GM12878 (cell line): Measurements from ENCODE around the gene ATP1B1. TPM values are rescaled to one million over a fixed set of nuclear protein-coding genes. Genes with fewer than 3 reads are reported as not detected.

ENCODE experiments used
- ATAC-seq: fragments of 200-7000 bp; cut with Tn5 transposase; 3 replicates; pipeline ENCODE4 v1.9.1; 2020; ENCODE audit warnings: mild to moderate bottlenecking, moderate library complexity
- BruUV-seq: library from RNA; stranded (reverse); fragments of 400-500 nt; replicated peaks from 2 replicates; lab custom pipeline; 2021; lab: Mats Ljungman, UMichigan
- CTCF ChIA-PET: fragments of 300-600 bp; sonication (Branson Sonifier 250); formaldehyde crosslinking; extraction: SDS; loops from one replicate; lab custom pipeline; 2021; ENCODE audit warnings: inconsistent platforms; lab: Yijun Ruan, JAX
- POLR2A ChIA-PET: fragments of 350-600 bp; formaldehyde crosslinking; extraction: SDS; loops from one replicate; lab custom pipeline; 2021; ENCODE audit warnings: inconsistent platforms; lab: Charles Lee
- RAD21 ChIA-PET: fragments of 300-600 bp; sonication (Branson Sonifier 250); formaldehyde crosslinking; loops from one replicate; lab custom pipeline; 2023; ENCODE audit warnings: antibody characterized with exemption; ENCODE audit not compliant: unreplicated experiment; lab: Charles Lee
- SMC1A ChIA-PET: fragments of 300-600 bp; sonication (Branson Sonifier 250); formaldehyde crosslinking; loops from one replicate; lab custom pipeline; 2023; ENCODE audit not compliant: unreplicated experiment, uncharacterized antibody; lab: Charles Lee
- DNase-seq: peaks from one replicate; pipeline ENCODE4 v3.0.0-alpha.2; 2011; ENCODE audit warnings: low read depth, low spot score
- FAIRE-seq: peaks from 3 replicates; lab custom pipeline; 2011; peaks lifted over from hg19 to GRCh38; lab: Jason Lieb, UNC
- H2AFZ ChIP-seq: 2 replicates; pipeline ENCODE4 v1.6.0; 2011; ENCODE audit warnings: low read depth, low read length, control low read depth; ENCODE audit not compliant: control insufficient read depth
- H3K27ac ChIP-seq: 2 replicates; pipeline ENCODE4 v1.5.1; 2011; ENCODE audit warnings: control low read depth; ENCODE audit not compliant: control insufficient read depth, insufficient read depth
- H3K27me3 ChIP-seq, 2 experiments: replicated peaks in 1 of 2; 2 replicates each; pipeline versions ENCODE4 v1.6.0 to v1.6.1; 2011; ENCODE audit warnings: low read length in 1 of 2; ENCODE audit not compliant: control insufficient read depth in 2 of 2, insufficient read depth in 2 of 2
- H3K36me3 ChIP-seq, 2 experiments: 2 replicates each; pipeline ENCODE4 v1.5.1; 2011; ENCODE audit warnings: low read length in 1 of 2; ENCODE audit not compliant: control insufficient read depth in 2 of 2, insufficient read depth in 2 of 2
- H3K4me1 ChIP-seq: 2 replicates; pipeline ENCODE4 v1.6.1; 2011; ENCODE audit warnings: mild to moderate bottlenecking, low read length, moderate library complexity, mixed read lengths; ENCODE audit not compliant: control insufficient read depth, insufficient read depth
- H3K4me2 ChIP-seq: 2 replicates; pipeline ENCODE4 v1.6.0; 2011; ENCODE audit warnings: control low read depth; ENCODE audit not compliant: control insufficient read depth, insufficient read depth
- H3K4me3 ChIP-seq: fragments of 200-600 bp; sonication (generic); 2 replicates; pipeline ENCODE4 v1.5.1; 2016
- H3K79me2 ChIP-seq: 2 replicates; pipeline ENCODE4 v1.6.0; 2011; ENCODE audit warnings: low read length; ENCODE audit not compliant: control insufficient read depth, insufficient read depth
- H3K9ac ChIP-seq: 2 replicates; pipeline ENCODE4 v1.8.0; 2011; ENCODE audit warnings: low read length, control low read depth, mixed read lengths; ENCODE audit not compliant: control insufficient read depth, insufficient read depth
- H3K9me3 ChIP-seq: replicated peaks from 3 replicates; pipeline ENCODE4 v1.5.1; 2011; ENCODE audit warnings: mild to moderate bottlenecking, low read length; ENCODE audit not compliant: control insufficient read depth, insufficient read depth
- H4K20me1 ChIP-seq: 2 replicates; pipeline ENCODE4 v1.6.0; 2011; ENCODE audit not compliant: control insufficient read depth, insufficient read depth
- ATF3 ChIP-seq: IDR thresholded peaks from 2 replicates; pipeline ENCODE4 v1.6.1; 2011; ENCODE audit warnings: low read depth, mild to moderate bottlenecking, low read length, moderate library complexity, borderline replicate concordance; ENCODE audit errors: extremely low read depth
- MLLT1 ChIP-seq: fragments of 450-650 bp; IDR thresholded peaks from 2 replicates; pipeline ENCODE4 v1.6.1; 2016; ENCODE audit warnings: mild to moderate bottlenecking
- RUNX3 ChIP-seq: IDR thresholded peaks from 2 replicates; pipeline ENCODE4 v1.6.1; 2012; ENCODE audit warnings: low read length, inconsistent platforms
- SRF ChIP-seq, 2 experiments: IDR thresholded peaks; 2 replicates each; pipeline ENCODE4 v1.6.1; 2011; ENCODE audit warnings: low read depth in 2 of 2, low read length in 2 of 2, mild to moderate bottlenecking in 1 of 2, moderate library complexity in 1 of 2
- YY1 ChIP-seq: IDR thresholded peaks from 2 replicates; pipeline ENCODE4 v1.6.1; 2011; ENCODE audit warnings: low read depth, mild to moderate bottlenecking, low read length
- WGBS: methylation state at CpG from one replicate; pipeline ENCODE4 v1.1.6; 2016; ENCODE audit warnings: low lambda C conversion rate; ENCODE audit not compliant: insufficient replicate concordance, insufficient coverage; ENCODE audit errors: missing lambda C conversion rate; 5-methylcytosine and 5-hydroxymethylcytosine counted together
- in situ Hi-C: fragments of 300-500 bp; cut with MboI; formaldehyde crosslinking; loops from 9 replicates; pipeline ENCODE4 v1.14.3; 2018; ENCODE audit warnings: mixed read lengths
- intact Hi-C: fragments of 100-400 bp; cut with micrococcal nuclease; formaldehyde crosslinking; loops from one replicate; pipeline ENCODE4 v1.14.2; 2022; ENCODE audit not compliant: unreplicated experiment
- polyA plus RNA-seq, 11 experiments: library from polyadenylated mRNA; depleted of rRNA in 4 of 11; unstranded in 6 of 11; stranded (reverse) in 5 of 11; fragments of >200 nt; fragmentation: Nextera tagmentation in 4 of 11; fragmentation: Illumina TruSeq in 1 of 11; extraction: Ambion mirVana in 4 of 11; extraction: Trizol in 1 of 11; gene quantifications; 1 replicate in 1 of 11; 2 replicates in 10 of 11; pipeline versions ENCODE4 v1.2.1 to v1.2.3, GENCODE V29; 2011 to 2016; ENCODE audit warnings: inconsistent platforms in 2 of 11, missing spikeins in 2 of 11, low read depth in 1 of 11
- total RNA-seq, 4 experiments: library from RNA; depleted of rRNA in 3 of 4; stranded (reverse); fragments of >200 nt in 3 of 4; fragmentation: Illumina TruSeq in 1 of 4; extraction: Trizol in 1 of 4; gene quantifications; 2 replicates each; pipeline versions ENCODE4 v1.2.1 to v1.2.3, GENCODE V29; 2013 to 2021

The ATP1B1 gene
- total and polyA plus RNA-seq, 10 of the 15 experiments (the other 5 are each of a cell fraction or from before 2014, with no cell fraction given) = 0.84 to 14.0 (median 1.4) TPM

- ChIA-PET CTCF (interaction anchor here (1.0 to 2.0 kb wide), 2 partner anchors 477 to 771 kb away, joined by 3 to 7 read pairs; no protein-coding TSS in a partner anchor), SMC1A (interaction anchor here (0.9 to 15.1 kb wide), 5 partner anchors 12 to 66 kb away, joined by 3 to 188 read pairs (median 3); no protein-coding TSS in a partner anchor), RAD21 (interaction anchor here (6.8 kb wide), 1 partner anchor 477 kb away, joined by 53 read pairs; no protein-coding TSS in a partner anchor), POLR2A (no interaction called here)
- Histone ChIP-seq H3K36me3 (peaks cover 0 to 4% of the 10 kb centered on the region in 2 experiments; a peak in 2 of 4 replicates), H2AFZ (peak overlapping the region; percentile 43), H3K27ac (no peak overlapping the region), H3K4me2 (no peak overlapping the region), H3K9ac (no peak overlapping the region), H3K4me1 (peaks cover 8% of the 10 kb centered on the region), H3K27me3 (no peaks in the 10 kb centered on the region), H3K4me3 (no peak overlapping the region), H4K20me1 (no peaks in the 10 kb centered on the region), H3K79me2 (peaks cover 6% of the 10 kb centered on the region), H3K9me3 (no peaks in the 10 kb centered on the region)
- TF ChIP-seq MLLT1 (peak; percentile 99), RUNX3 (peak; percentile 14; the same call in 1 of the 2 replicates), ATF3 (no peak), SRF (IDR thresholded peaks at IDR 0.05; ENCODE audit: low read depth in 2 of 2, low read length in 2 of 2) (peak; percentile 63 to 98), YY1 (0 out of 2 replicates have a peak, but pooled peaks have one; percentile 52)
- DNase-seq (no peak), FAIRE-seq (no peak), ATAC-seq (peak; percentile 32)
- in situ Hi-C loops (no loop called here), intact Hi-C loops (no loop called here)
- BruUV-seq = no TSS peak
- WGBS = 54% methylated on average over 4 of the region's 4 CpGs
Observed at GRCh38 chr1:169113613-169114119, 7.2 kb downstream of the ATP1B1 start.
